Stomach (tissue), 9 donors: ENCODE results near the gene AUTS2. TPM values are rescaled to one million over a fixed set of nuclear protein-coding genes. Genes with fewer than 3 reads are reported as not detected.

Experiments
- DNase-seq, 2 donors: peaks; one replicate each; pipeline versions ENCODE4 v3.0.0 to v3.0.0-alpha.2; 2013 to 2019
- H3K27ac ChIP-seq, 5 donors: fragments of 200-600 bp in 4 of 5; sonication (generic) in 4 of 5; one replicate each; pipeline ENCODE4 v1.5.1; 2013 to 2019; ENCODE audit warnings: mild to moderate bottlenecking in 1 of 5, moderate library complexity in 1 of 5
- H3K27me3 ChIP-seq, 3 donors: fragments of 200-600 bp; sonication (generic); one replicate each; pipeline ENCODE4 v1.5.1; 2017 to 2019; ENCODE audit warnings: mixed run types in 1 of 3
- H3K36me3 ChIP-seq, 4 donors: fragments of 200-600 bp; sonication (generic); 1 replicate in 3 of 4; 2 replicates in 1 of 4; pipeline ENCODE4 v1.5.1; 2016 to 2019
- H3K4me1 ChIP-seq, 4 donors: fragments of 200-600 bp; sonication (generic); one replicate each; pipeline ENCODE4 v1.5.1; 2016 to 2019
- H3K4me3 ChIP-seq, 4 donors: fragments of 200-600 bp; sonication (generic) in 3 of 4; one replicate each; pipeline ENCODE4 v1.5.1; 2016 to 2019; ENCODE audit warnings: mild to moderate bottlenecking in 1 of 4
- H3K9me3 ChIP-seq, 4 donors: fragments of 200-600 bp; sonication (generic); one replicate each; pipeline ENCODE4 v1.5.1; 2016 to 2019
- CTCF ChIP-seq, 7 experiments: fragments of 450-650 bp in 4 of 7; fragments of 200-600 bp in 3 of 7; sonication (generic) in 3 of 7; IDR thresholded peaks; one replicate each; pipeline ENCODE4 v1.5.1; 2016 to 2019; ENCODE audit warnings: antibody characterized with exemption in 7 of 7, control low read depth in 2 of 7, mild to moderate bottlenecking in 1 of 7
- EP300 ChIP-seq: sonication (generic); formaldehyde crosslinking; IDR thresholded peaks from one replicate; pipeline ENCODE4 v1.6.1; 2017; ENCODE audit warnings: antibody characterized with exemption
- POLR2A ChIP-seq, 4 donors: fragments of 450-650 bp; IDR thresholded peaks; one replicate each; pipeline ENCODE4 v1.6.1; 2016; ENCODE audit warnings: antibody characterized with exemption in 4 of 4, control low read depth in 2 of 4, mild to moderate bottlenecking in 1 of 4, moderate library complexity in 1 of 4
- POLR2AphosphoS5 ChIP-seq, 3 donors: sonication (generic); formaldehyde crosslinking; IDR thresholded peaks; one replicate each; pipeline ENCODE4 v1.6.1; 2016; ENCODE audit warnings: antibody characterized with exemption in 3 of 3
- WGBS, 5 donors: extraction: QIAGEN DNeasy Blood & Tissue Kit in 3 of 5; methylation state at CpG; one replicate each; pipeline versions ENCODE4 v1.1.5 to v1.1.7; 2013 to 2018; 5-methylcytosine and 5-hydroxymethylcytosine counted together
- intact Hi-C: fragments of 100-400 bp; cut with DNase I; formaldehyde crosslinking; loops from one replicate; pipeline ENCODE4 v1.15.1; 2023; ENCODE audit warnings: low total_unique reads
- polyA plus RNA-seq, 3 donors: library from polyadenylated mRNA; stranded (reverse); fragments of 200-250 nt; gene quantifications; one replicate each; pipeline ENCODE4 v1.2.3, GENCODE V29; 2013
- total RNA-seq, 5 donors: library from RNA; depleted of rRNA; stranded (reverse); fragments of >200 nt; gene quantifications; one replicate each; pipeline versions ENCODE4 v1.1.0 to v1.2.3, GENCODE V29; 2014 to 2016
- donor health status: healthy with polysubstance abuse.
- donor health status: Bipolar disorder and iron deficiency.
- donor health status: healthy.

Gene AUTS2
- total and polyA plus RNA-seq, 8 donors = 3.8 to 90.3 (median 38.1) TPM

GRCh38 chr7:70457482-70457881 lies 859.2 kb downstream of the AUTS2 start:
- WGBS, 5 donors = 76 to 95% (median 82%) methylated on average over 3 of the region's 3 CpGs
- no peaks in the 10 kb centered on the region for H3K27me3 ChIP-seq

GRCh38 chr7:70457883-70458680 lies 859.8 kb downstream of the AUTS2 start:
- WGBS, 5 donors = 59 to 71% (median 67%) methylated on average over 8 of the region's 8 CpGs
- intact Hi-C loops = no loop called here
- peak; percentile 28 to 45 for DNase-seq

More at GRCh38 chr7:70457482-70457881, 859.2 kb downstream of the AUTS2 start:
- Histone ChIP-seq H3K4me3 (no peak overlapping the region), H3K4me1 (peaks cover 0 to 14% (median 7%) of the 10 kb centered on the region in 4 donors), H3K27ac (no peak overlapping the region), H3K36me3 (no peaks in the 10 kb centered on the region), H3K9me3 (no peaks in the 10 kb centered on the region)
- TF ChIP-seq CTCF (IDR thresholded peaks at IDR 0.05) = no peak
- peak in 1 of 2 donors; percentile 11 for DNase-seq
- intact Hi-C loops = no loop called here

GRCh38 chr7:70458745-70459144 lies 860.5 kb downstream of the AUTS2 start:
- Histone ChIP-seq H3K36me3 (no peaks in the 10 kb centered on the region), H3K4me1 (peaks cover under 1 to 24% (median 18%) of the 10 kb centered on the region in 4 donors), H3K9me3 (no peaks in the 10 kb centered on the region), H3K27me3 (no peaks in the 10 kb centered on the region), H3K27ac (no peak overlapping the region), H3K4me3 (no peak overlapping the region)
- no peak for DNase-seq
- intact Hi-C loops = no loop called here
- TF ChIP-seq EP300 (no peak), CTCF (IDR thresholded peaks at IDR 0.05) (no peak), POLR2AphosphoS5 (IDR thresholded peaks at IDR 0.05) (no peak), POLR2A (IDR thresholded peaks at IDR 0.05) (no peak)
- 84 to 92% (median 89%) methylated on average over 8 of the region's 8 CpGs for WGBS, 5 donors

More at GRCh38 chr7:70457883-70458680, 859.8 kb downstream of the AUTS2 start:
- Histone ChIP-seq H3K36me3 (no peaks in the 10 kb centered on the region), H3K27me3 (no peaks in the 10 kb centered on the region), H3K4me3 (no peak overlapping the region), H3K27ac (no peak overlapping the region), H3K9me3 (no peaks in the 10 kb centered on the region), H3K4me1 (peaks cover 0 to 20% (median 12%) of the 10 kb centered on the region in 4 donors)
- TF ChIP-seq EP300 (no peak), POLR2AphosphoS5 (IDR thresholded peaks at IDR 0.05) (no peak)

- H3K36me3 ChIP-seq = no peaks in the 10 kb centered on the region
- no peaks in the 10 kb centered on the region for H3K27me3 ChIP-seq
- no peak overlapping the region for H3K27ac ChIP-seq
- no peak for DNase-seq
- TF ChIP-seq POLR2AphosphoS5 (IDR thresholded peaks at IDR 0.05) (no peak), POLR2A (IDR thresholded peaks at IDR 0.05) (no peak), EP300 (no peak), CTCF (IDR thresholded peaks at IDR 0.05) (no peak)
- intact Hi-C loops = no loop called here
- peaks cover 6 to 27% (median 19%) of the 10 kb centered on the region in 4 donors for H3K4me1 ChIP-seq
- WGBS, 5 donors = 70 to 100% (median 100%) methylated on average over 1 of the region's 1 CpG
- no peaks in the 10 kb centered on the region for H3K9me3 ChIP-seq
- no peak overlapping the region for H3K4me3 ChIP-seq
Measured at GRCh38 chr7:70459546-70459945, 861.3 kb downstream of the AUTS2 start.

- H3K4me1 ChIP-seq = peaks cover 6 to 27% (median 19%) of the 10 kb centered on the region in 4 donors
- WGBS, 5 donors = 93 to 96% (median 96%) methylated on average over 9 to 10 of the region's 10 CpGs
- intact Hi-C loops = no loop called here
Measured at GRCh38 chr7:70460071-70460470, 861.8 kb downstream of the AUTS2 start.

More at GRCh38 chr7:70460071-70460470, 861.8 kb downstream of the AUTS2 start:
- DNase-seq = no peak
- TF ChIP-seq POLR2AphosphoS5 (IDR thresholded peaks at IDR 0.05) (no peak), CTCF (IDR thresholded peaks at IDR 0.05) (no peak), EP300 (no peak), POLR2A (IDR thresholded peaks at IDR 0.05) (no peak)
- Histone ChIP-seq H3K9me3 (no peaks in the 10 kb centered on the region), H3K27me3 (no peaks in the 10 kb centered on the region), H3K4me3 (no peak overlapping the region), H3K27ac (no peak overlapping the region), H3K36me3 (no peaks in the 10 kb centered on the region)
